HUDEP-2 (cell line): Measurements from ENCODE around the gene TRPC3.
"Not testable (repeated sequence)": the region's sequence is repeated elsewhere in the genome, so short reads cannot be mapped to it uniquely, and the experiment has no call there.

Experiments used
- DNase-seq, 76 experiments: peaks; one replicate each; lab custom pipeline; 2025; ENCODE audit not compliant: unreplicated experiment in 76 of 76; lab: John Stamatoyannopoulos, UW

Gene TRPC3

DNA sequence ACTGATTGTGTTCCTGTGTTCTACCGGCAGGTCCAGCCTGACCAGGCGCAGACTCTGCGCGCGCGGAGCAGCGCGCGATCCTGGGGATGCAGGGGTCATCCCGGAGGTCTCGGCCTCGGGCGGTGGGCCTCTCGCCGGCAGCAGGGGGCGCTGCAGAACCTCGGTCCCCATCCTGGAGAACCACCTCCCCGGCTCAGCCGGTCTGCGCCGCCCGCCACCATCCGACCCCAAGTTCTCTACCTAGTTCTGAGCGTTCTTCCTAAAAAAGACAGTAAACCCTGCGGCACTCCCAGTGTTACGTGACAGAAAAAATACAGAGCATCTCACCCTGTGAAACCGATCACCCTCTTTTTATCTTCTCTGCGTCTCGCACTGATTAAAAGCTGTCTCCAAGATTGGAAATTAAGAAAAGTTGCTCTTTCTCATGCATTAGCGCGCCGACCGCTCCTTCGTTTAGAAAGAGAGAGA, 1.6 kb downstream of the TRPC3 start:
- peak in 50 of 76 experiments; percentile 1 to 65 (median 24) for DNase-seq

DNA sequence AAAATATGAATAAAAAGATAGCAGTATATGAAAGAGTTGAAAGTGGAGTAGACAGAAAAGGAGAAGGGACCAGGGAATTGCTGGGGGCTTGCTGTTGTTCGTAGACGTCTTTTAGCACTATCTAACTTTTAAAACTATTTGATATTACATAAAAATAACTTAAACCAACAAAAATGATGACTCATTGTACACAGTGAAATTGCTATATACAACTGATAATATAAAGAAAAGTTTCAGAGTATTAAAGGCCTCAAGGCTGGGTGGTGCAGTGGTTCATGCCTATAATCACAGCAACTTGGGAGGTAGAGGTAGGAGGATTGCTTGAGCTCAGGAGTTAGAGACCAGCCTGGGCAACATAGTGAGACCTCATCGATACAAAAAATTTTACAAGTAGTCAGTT, 5.2 kb downstream of the TRPC3 start:
- DNase-seq: no peak

GRCh38 chr4:121943941-121944340, 7.9 kb downstream of the TRPC3 start:
- DNase-seq: peak in 3 of 76 experiments; percentile 0 to 33 (median 3)

- DNase-seq: no peak
Observed at GRCh38 chr4:121939690-121940089, 12.2 kb downstream of the TRPC3 start.

GRCh38 chr4:121938282-121939092, 13.4 kb downstream of the TRPC3 start:
- DNase-seq: no peak

DNA sequence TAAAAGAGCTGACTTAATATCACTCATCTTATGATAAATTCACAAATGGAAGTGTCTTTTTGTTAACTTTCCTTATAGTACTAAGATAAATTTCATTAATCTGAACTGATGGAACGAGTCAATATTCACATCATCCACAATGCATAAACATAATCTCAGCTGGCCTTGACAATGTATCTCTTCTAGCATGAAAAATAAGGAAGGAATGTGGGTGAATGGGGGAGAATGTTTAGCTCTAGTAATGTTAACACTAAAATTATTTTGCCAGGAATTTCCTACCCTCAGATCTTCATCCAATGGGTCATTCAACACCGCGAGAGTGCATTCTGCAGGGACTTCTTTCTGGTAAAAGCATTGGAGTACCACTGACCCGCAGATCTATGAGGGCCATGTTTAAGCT, 15.8 kb downstream of the TRPC3 start:
- DNase-seq: no peak

DNA sequence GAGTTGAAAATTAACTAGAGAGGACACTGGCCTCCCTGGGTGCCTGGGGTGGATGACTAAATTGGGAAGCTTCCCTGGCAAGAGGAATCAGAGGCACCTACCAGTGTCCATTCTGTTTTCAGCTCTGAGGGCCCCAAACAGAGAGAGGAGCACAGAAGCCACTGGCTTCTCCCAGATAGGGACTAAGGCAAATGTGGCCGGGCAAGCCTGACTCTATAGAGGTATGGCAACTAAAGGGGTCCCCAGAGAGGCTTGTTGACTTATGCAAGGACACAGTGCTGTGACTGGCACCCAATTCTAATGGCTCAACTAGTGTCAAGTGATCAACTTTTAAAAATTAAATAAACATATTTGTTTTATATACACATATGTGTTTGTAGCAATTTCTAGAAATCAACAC, 17.2 kb downstream of the TRPC3 start:
- DNase-seq: no peak

GRCh38 chr4:121932212-121932974, 19.5 kb downstream of the TRPC3 start:
- no peak for DNase-seq

DNA sequence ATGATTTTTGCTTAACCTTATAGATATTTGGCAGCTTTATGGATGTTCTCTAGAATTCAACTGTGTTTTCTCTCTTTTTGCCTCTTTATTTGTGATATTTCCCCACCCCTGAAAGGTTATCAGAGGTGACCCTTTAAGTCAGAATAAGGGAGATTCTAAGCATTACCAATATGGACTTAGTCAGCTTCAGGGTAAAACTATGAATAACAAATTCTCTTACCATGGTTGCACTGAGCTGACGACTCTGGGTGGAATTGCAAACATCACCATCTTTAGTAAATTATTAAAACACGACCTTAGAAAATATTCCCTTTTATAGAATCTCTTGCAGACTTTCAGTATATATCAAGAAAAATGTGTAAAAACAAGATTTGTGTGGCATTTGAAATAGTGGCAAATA, 21.6 kb downstream of the TRPC3 start:
- no peak for DNase-seq

- DNase-seq: no peak
Observed at GRCh38 chr4:121927948-121928347, 23.9 kb downstream of the TRPC3 start.

DNA sequence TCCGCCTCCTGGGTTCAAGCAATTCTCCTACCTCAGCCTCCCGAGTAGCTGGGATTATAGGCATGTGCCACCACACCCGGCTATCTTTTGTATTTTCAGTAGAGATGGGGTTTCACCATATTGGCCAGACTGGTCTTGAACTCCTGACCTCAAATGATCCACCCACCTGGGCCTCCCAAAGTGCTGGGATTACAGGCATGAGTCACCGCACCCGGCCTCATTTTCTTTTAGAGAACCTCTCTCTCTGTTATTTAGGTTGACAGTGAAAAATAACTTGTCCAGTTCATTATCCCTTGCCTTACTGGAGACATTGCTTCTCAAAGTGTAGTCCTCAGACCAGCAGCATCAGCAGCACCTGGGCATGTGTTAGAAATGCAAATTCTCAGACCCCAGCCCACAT, 25.4 kb downstream of the TRPC3 start:
- not testable (repeated sequence) for DNase-seq

DNA sequence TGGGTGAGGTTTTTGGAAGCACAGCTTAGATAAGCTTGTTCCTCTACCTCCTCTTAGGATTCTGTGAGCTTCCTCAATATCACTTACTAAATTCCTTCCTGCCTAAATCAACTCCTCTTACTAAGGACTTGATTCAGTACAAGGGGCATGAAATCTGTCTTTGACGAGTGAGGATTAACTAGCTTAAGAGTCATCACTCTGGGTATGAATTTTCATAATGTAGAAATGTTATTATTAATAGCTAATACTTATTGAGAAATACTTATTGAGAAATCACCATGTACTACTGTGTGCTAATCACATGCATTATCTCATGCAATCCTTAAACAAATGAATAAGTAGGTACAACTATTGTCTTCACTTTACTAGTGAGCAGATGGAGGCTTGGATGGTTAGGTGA, 28.6 kb downstream of the TRPC3 start:
- DNase-seq: no peak

DNA sequence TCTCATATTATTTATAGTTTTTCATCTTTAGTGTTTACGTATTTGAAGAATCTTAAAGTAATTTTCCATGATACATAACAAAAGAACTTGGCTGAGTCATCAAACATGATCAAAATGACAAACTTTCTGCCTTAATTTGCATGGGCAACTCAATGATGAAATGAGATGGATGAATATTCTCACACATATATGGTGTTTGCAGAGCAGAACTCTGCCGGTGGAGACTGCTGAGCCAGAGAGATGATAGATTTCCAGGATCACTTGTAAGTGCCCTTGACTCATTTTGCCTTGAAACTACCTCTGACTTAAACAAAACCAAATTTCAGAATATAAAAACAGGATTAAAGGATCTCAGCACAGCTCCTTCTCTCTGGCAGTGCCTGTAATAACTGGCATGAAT, 38.2 kb downstream of the TRPC3 start:
- no peak for DNase-seq

- no peak for DNase-seq
Observed at GRCh38 chr4:121908346-121908745, 43.5 kb downstream of the TRPC3 start.

DNA sequence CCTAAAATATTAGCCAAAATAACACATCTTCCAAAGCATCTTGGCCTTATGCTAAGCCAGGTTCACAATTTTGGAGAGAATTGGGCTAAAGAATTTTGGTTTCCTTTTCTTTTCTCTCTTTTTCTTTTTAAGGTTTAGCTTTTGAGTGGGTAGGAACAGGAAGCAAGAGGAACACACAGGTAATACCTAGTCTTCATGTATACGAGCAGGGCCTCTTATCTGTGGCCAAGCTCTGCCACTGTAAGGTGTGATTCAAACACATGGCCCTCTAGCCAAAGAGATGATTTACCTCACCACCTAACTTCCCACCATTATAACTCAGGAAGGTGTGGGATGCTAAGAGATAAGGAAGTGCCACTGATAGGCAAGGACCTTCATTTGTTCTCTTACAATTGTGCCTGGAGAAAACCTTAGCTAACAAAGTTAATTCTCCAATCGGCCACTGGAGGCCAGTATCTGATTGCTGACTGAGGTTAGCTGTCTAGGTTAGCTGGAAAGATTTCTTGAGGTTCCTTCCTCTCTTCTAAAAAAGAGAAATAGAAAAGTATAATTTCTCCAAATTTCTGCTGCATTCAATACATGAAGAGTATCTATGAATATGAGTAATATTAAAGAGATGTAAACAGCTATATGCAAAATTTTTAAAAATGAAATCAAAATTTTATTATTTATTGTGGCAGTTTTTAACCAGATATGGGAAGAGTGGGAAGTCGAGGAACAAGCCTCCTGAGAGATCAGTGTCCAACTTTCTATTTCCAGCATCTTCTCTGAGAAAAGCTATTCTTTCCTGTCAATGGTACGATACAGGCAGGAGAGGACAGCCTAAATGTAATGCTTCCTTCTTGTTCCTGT, 51.5 kb downstream of the TRPC3 start:
- peak in 38 of 76 experiments; percentile 1 to 53 (median 12) for DNase-seq

DNA sequence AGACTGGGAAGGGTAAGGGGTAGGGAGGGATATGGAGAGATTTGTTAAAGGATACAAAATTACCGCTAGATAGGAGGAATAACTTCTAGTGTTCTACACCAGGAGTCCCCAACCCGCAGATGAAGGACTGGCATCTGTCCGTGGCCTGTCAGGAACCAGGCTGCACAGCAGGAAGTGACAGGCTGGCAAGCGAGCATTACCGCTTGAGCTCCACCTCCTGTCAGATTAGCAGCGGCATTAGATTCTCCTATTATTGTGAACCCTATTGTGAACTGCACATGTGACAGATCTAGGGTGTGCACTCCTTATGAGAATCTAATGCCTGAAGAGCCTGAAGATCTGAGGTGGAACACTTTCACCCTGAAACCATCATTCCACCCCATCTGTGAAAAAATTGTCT, 53.7 kb downstream of the TRPC3 start:
- peak in 12 of 76 experiments; percentile 1 to 17 (median 4) for DNase-seq

GRCh38 chr4:121888134-121888533, 63.7 kb downstream of the TRPC3 start:
- DNase-seq: no peak

DNA sequence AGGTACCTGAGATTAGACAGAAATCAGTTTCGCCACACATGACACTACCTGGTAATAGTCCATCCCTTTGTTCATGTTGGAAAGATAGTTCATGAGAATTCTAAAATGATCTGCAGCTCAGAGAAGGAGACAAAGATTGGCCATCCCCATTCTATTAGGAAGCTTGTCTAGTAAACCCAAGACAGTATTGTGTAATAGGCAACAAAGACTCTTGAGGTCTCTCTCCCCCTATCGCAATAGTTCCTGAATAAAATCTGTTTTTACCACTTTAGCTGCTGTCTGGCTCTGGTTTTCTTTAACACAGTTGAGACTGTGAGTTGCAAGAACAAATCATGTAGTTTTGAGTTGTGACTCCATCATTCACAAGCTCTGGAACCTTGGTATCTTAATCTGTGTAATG, 66.7 kb downstream of the TRPC3 start:
- no peak for DNase-seq

GRCh38 chr4:121881158-121881557, 70.7 kb downstream of the TRPC3 start:
- DNase-seq: no peak

GRCh38 chr4:121879135-121879534, 72.7 kb downstream of the TRPC3 start:
- DNase-seq: no peak
